Posterior cingulate gyrus (tissue), 11 donors: ENCODE data around the gene NXT1.
"Not testable (repeated sequence)": the region's sequence is repeated elsewhere in the genome, so short reads cannot be mapped to it uniquely, and the experiment has no call there.

Experiments used
- DNase-seq, 10 donors: peaks; one replicate each; pipeline versions ENCODE4 v3.0.0 to v3.0.0-alpha.2; 2020 to 2021; ENCODE audit warnings: mixed read lengths in 3 of 10
- intact Hi-C: fragments of 100-400 bp; cut with DNase I; formaldehyde crosslinking; loops from one replicate; pipeline ENCODE4 v1.15.1; 2023

The NXT1 gene

GRCh38 chr20:23327617-23328333 is 22.8 kb upstream of the NXT1 start:
- peak in 1 of 10 donors; percentile 54 for DNase-seq
- intact Hi-C loops: no loop called here

GRCh38 chr20:23331450-23332350 is 18.9 kb upstream of the NXT1 start:
- intact Hi-C loops: no loop called here
- peak in 1 of 10 donors; percentile 67 for DNase-seq

DNA sequence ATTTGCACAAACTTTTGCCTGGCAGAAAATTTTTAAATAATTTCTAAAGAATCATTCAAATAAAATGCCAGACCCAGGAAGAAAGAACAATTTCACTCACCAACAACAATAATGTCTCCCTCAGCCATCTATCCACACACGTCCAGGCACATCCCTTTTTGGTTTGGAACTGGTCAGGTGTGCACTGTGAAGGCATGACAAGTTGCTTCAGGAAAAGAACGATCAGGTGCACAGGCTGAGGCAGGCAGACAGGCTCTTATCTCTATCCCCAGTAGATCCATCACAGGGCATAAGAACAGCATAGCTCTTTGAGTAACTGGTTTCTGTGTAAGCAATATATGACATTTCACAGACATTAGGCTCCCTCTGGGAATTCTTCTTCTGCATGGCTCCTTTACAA is 18.1 kb upstream of the NXT1 start:
- DNase-seq: peak in 1 of 10 donors; percentile 19
- intact Hi-C loops: no loop called here

DNA sequence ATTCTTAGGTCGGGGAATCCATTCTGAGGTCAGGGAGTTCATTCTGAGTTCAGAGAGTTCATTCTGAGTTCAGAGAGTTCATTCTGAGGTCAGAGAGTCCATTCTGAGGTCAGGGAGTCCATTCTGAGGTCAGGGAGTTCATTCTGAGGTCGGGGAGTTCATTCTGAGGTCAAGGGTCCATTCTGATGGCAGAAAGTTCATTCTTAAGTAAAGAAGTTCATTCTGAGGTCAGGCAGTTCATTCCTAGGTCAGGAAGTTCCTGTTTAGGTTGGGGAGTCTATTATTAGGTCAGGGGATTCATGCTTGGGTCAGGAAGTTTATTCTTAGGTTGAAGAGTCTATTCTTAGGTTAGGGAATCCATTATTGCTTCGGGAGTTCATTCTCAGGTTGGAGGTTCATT is 16.5 kb upstream of the NXT1 start:
- intact Hi-C loops: no loop called here
- DNase-seq: no peak

DNA sequence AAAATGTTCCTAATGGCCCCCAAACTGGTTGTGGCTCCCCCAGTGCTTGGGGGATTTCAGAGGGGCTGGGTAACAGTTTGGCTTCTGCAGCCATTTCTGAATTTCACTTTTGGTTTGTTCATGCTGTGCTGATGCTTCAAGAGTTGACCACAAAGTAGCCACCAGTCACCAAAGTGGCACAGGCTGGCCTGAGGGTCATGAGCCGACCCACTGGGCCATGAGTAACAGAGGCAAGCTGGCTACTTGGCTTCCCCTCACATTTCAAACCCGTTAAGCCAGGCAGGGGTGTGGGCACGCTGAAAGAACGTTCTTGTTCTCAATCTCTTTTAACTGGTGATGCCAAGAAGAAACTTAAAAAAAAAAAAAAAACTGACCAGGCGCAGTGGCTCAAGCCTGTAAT is 15.1 kb upstream of the NXT1 start:
- peak in 1 of 10 donors; percentile 41 for DNase-seq
- intact Hi-C loops: no loop called here

DNA sequence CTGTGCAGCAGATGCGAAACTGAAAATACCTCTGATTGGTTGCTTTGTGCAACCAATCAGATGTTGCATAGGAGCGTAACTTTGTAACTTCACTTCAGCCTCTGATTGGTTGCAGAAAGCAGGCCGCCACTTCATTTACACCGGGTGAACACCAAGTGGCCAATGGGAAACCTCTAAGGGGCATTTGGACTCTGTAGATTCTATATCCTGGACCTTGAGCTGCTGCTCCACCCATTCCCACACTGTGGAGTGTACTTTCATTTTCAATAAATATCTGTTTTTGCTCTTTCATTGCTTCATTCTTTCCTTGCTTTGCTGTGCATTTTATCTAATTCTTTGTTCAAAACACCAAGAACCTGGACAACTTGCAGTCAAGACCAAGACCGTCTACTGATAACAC is 14.1 kb upstream of the NXT1 start:
- intact Hi-C loops: no loop called here
- no peak for DNase-seq

DNA sequence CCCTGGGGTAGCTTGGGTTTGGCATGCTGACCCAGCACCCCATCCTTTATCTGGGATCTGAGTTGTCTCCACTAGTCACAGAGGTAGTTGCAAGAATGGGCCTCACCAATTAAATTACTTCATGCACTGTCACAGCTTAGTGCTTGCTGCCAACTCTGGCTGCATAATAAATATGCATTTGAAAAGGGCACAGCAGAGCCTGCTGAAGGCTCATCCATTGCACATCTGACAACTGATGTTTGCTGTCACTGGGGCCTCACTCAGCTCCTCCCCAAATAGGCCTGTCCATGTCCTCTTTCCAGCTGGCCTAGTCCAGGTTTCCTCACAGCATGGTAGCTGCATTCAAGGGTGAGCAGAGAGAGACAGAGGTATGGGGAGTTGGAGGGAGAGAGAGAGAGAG is 13.3 kb upstream of the NXT1 start:
- intact Hi-C loops: no loop called here
- DNase-seq: peak in 1 of 10 donors; percentile 38

DNA sequence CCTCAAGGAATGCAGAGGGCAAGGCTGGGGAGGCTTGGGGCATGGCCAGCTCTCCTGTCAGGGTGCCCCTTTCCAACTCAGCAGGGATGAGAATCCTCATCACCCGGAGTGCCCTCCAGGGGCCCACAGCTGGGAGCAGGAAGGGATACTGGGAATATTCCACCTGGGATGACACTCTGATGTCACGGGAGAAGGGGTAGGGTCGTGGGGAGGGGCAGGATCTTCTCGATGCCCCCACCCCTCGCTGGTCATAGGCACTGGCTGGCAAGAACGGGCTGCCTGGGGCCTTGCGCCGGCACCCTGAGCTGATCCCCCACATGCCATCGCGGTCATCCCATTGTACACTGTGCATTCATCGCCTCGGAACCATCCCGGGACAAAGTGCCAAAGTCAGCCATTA is 10.6 kb upstream of the NXT1 start:
- intact Hi-C loops: loop anchor here (1.0 to 10.0 kb wide), 2 partner anchors 285 to 650 kb away; no protein-coding TSS in a partner anchor
- peak in 1 of 10 donors; percentile 70 for DNase-seq

GRCh38 chr20:23340524-23340923 is 10.1 kb upstream of the NXT1 start:
- intact Hi-C loops: loop anchor here (1.0 to 10.0 kb wide), 2 partner anchors 286 to 650 kb away; no protein-coding TSS in a partner anchor
- peak; percentile 33 to 94 (median 75) for DNase-seq

DNA sequence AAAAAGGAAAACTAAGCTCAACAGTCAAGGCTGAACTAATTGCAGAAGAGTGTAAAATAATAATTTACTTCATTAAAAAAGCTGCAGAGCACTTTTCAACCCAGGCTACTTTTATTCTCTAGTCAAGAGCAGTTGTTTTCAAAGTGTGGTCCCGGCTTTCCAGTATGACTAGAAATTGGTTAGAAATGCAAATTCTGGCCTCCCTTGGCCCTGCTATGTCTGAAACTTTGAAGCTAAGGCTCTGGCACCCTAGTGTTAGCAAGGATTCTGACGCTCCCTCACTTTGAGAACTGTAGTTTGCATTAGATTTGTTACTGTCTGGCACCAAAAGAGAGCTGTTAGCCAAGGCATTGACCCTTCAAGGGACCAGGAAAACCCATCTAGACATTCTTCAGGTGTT is 9.5 kb upstream of the NXT1 start:
- intact Hi-C loops: loop anchor here (10.0 kb wide), 1 partner anchor 286 kb away; no protein-coding TSS in a partner anchor
- no peak for DNase-seq

GRCh38 chr20:23343590-23343989 is 7.0 kb upstream of the NXT1 start:
- intact Hi-C loops: loop anchor here (10.0 kb wide), 1 partner anchor 289 kb away; no protein-coding TSS in a partner anchor
- DNase-seq: no peak

- no peak for DNase-seq
- intact Hi-C loops: loop anchor here (10.0 kb wide), 1 partner anchor 290 kb away; no protein-coding TSS in a partner anchor
Observed at GRCh38 chr20:23344336-23344735, 6.3 kb upstream of the NXT1 start.

DNA sequence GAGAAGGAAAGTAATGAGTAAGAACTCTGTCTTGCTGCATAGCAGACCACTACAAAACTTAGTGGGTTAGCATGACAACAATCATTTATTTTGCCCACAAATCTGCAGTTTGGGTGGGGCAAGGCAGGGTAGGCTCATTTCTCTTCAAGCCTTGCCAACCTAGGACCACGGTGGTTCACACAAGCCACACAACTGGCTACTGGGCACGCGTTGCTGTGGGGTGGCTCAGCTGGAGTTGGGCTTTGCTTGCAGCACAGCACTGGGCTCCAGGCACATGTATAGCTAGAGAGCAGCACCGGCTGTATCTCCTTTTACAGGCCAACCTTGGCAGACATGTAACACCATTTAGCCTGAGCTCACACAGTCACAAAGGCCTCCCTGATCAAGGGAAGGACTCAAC is 4.6 kb upstream of the NXT1 start:
- intact Hi-C loops: loop anchor here (5.0 to 10.0 kb wide), 2 partner anchors 291 to 1009 kb away; no protein-coding TSS in a partner anchor
- DNase-seq: no peak

DNA sequence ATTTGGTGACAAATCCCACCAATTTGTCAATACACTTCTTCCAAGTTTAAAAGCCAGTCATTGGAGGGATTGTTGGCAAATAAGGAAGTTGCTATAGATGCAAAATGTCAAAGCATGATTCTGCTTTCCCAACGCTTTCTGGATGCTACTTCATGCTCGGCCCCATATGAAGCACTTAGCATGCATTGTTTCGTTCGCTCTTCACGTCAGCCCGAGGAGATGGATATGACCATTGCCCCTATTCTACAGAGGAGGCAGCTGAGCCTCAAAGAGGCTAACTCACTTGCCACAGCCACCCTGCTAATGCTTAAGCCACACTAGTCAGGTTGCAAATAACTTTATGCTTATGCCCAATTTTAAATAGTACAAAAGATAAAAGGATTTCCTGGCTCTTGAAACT is 2.8 kb upstream of the NXT1 start:
- no peak for DNase-seq
- intact Hi-C loops: loop anchor here (5.0 to 10.0 kb wide), 2 partner anchors 293 to 1010 kb away; no protein-coding TSS in a partner anchor

GRCh38 chr20:23348510-23348909 is 2.1 kb upstream of the NXT1 start:
- not testable (repeated sequence) for DNase-seq
- intact Hi-C loops: loop anchor here (5.0 to 10.0 kb wide), 2 partner anchors 294 to 1011 kb away; no protein-coding TSS in a partner anchor

GRCh38 chr20:23349338-23350195 is 1.0 kb upstream of the NXT1 start:
- DNase-seq: peak in 4 of 10 donors; percentile 47 to 85 (median 64)
- intact Hi-C loops: loop anchor here (1.0 to 10.0 kb wide), 3 partner anchors 9 to 1012 kb away; no protein-coding TSS in a partner anchor

GRCh38 chr20:23350904-23351838 is 580 bp downstream of the NXT1 start:
- intact Hi-C loops: loop anchor here (1.0 kb wide), 1 partner anchor 7 kb away; no protein-coding TSS in a partner anchor
- peak in 8 of 10 donors; percentile 34 to 90 (median 46) for DNase-seq

DNA sequence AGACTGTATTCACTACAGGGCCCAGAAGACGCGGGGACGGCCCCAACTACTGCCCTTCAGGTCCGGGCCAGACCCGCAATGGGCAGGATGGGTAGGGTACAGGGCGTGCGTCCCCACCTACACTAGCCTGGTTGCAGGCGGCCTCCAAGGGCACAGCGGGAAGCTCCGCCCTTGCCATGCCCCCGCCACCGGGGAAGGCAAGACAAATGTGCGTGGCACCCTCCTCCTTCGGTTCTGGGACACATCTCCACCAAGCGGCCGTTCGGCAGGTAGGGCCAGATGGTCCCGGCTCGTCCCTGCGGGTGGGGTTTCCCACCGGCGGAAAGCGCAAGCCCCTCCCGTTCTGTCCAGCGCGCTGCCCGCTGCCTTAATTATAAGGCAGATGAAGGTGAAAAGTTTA is 5.6 kb downstream of the NXT1 start:
- intact Hi-C loops: no loop called here
- no peak for DNase-seq
